Measurements from ENCODE around the gene SMLR1.

SMLR1 gene

GRCh38 chr6:130824978-130825694, 2.1 kb upstream of the SMLR1 start:
- no peak for DNase-seq (ENCODE audit: low read depth, low spot score)

GRCh38 chr6:130825772-130826441, 1.3 kb upstream of the SMLR1 start:
- no peak for DNase-seq (ENCODE audit: low read depth, low spot score)

GRCh38 chr6:130826442-130827246, 562 bp upstream of the SMLR1 start:
- DNase-seq (ENCODE audit: low read depth, low spot score) = no peak

GRCh38 chr6:130829333-130829910, 2.2 kb downstream of the SMLR1 start:
- DNase-seq (ENCODE audit: low read depth, low spot score) = no peak

- no peak for DNase-seq (ENCODE audit: low read depth, low spot score)
These were observed 4.4 kb downstream of the SMLR1 start for GRCh38 chr6:130831607-130832006.

GRCh38 chr6:130833569-130833968, 6.4 kb downstream of the SMLR1 start:
- no peak for DNase-seq (ENCODE audit: low read depth, low spot score)

- no peak for DNase-seq (ENCODE audit: low read depth, low spot score)
These were observed 7.5 kb downstream of the SMLR1 start for GRCh38 chr6:130834482-130835251.

GRCh38 chr6:130836055-130836640, 8.9 kb downstream of the SMLR1 start:
- DNase-seq (ENCODE audit: low read depth, low spot score) = no peak

GRCh38 chr6:130837067-130837466, 9.9 kb downstream of the SMLR1 start:
- no peak for DNase-seq (ENCODE audit: low read depth, low spot score)

GRCh38 chr6:130838250-130838860, 11.1 kb downstream of the SMLR1 start:
- DNase-seq (ENCODE audit: low read depth, low spot score) = no peak

GRCh38 chr6:130838951-130839350, 11.7 kb downstream of the SMLR1 start:
- DNase-seq (ENCODE audit: low read depth, low spot score) = no peak

- no peak for DNase-seq (ENCODE audit: low read depth, low spot score)
These were observed 12.2 kb downstream of the SMLR1 start for GRCh38 chr6:130839379-130839778.

- no peak for DNase-seq (ENCODE audit: low read depth, low spot score)
These were observed 12.8 kb downstream of the SMLR1 start for GRCh38 chr6:130840050-130840449.

GRCh38 chr6:130841128-130841728, 14.0 kb downstream of the SMLR1 start:
- no peak for DNase-seq (ENCODE audit: low read depth, low spot score)

- no peak for DNase-seq (ENCODE audit: low read depth, low spot score)
These were observed 16.5 kb downstream of the SMLR1 start for GRCh38 chr6:130843575-130844320.

- DNase-seq (ENCODE audit: low read depth, low spot score) = no peak
These were observed 19.3 kb downstream of the SMLR1 start for GRCh38 chr6:130846501-130846900.

- DNase-seq (ENCODE audit: low read depth, low spot score) = no peak
These were observed 20.1 kb downstream of the SMLR1 start for GRCh38 chr6:130847001-130847910.

GRCh38 chr6:130848945-130849344, 21.7 kb downstream of the SMLR1 start:
- DNase-seq (ENCODE audit: low read depth, low spot score) = no peak
